GM13976 (cell line): ENCODE results near the gene HES4.

Experiments
- DNase-seq: peaks from one replicate; pipeline ENCODE4 v3.0.0; 2012; ENCODE audit warnings: low spot score
- in situ Hi-C: fragments of 300-500 bp; cut with MboI; formaldehyde crosslinking; loops from one replicate; pipeline ENCODE4 v1.12.0; 2022; ENCODE audit warnings: low sequenced_read_pairs, mixed read lengths, inconsistent platforms; ENCODE audit not compliant: unreplicated experiment
- TF ChIP-seq, protein P1 (sequence below): IDR thresholded peaks from 2 replicates; pipeline ENCODE4 v1.5.1; 2012; ENCODE audit warnings: borderline replicate concordance, mild to moderate bottlenecking; ENCODE audit not compliant: insufficient read depth; ENCODE audit errors: extremely low read depth, missing control alignments, control extremely low read depth

HES4 gene

DNA sequence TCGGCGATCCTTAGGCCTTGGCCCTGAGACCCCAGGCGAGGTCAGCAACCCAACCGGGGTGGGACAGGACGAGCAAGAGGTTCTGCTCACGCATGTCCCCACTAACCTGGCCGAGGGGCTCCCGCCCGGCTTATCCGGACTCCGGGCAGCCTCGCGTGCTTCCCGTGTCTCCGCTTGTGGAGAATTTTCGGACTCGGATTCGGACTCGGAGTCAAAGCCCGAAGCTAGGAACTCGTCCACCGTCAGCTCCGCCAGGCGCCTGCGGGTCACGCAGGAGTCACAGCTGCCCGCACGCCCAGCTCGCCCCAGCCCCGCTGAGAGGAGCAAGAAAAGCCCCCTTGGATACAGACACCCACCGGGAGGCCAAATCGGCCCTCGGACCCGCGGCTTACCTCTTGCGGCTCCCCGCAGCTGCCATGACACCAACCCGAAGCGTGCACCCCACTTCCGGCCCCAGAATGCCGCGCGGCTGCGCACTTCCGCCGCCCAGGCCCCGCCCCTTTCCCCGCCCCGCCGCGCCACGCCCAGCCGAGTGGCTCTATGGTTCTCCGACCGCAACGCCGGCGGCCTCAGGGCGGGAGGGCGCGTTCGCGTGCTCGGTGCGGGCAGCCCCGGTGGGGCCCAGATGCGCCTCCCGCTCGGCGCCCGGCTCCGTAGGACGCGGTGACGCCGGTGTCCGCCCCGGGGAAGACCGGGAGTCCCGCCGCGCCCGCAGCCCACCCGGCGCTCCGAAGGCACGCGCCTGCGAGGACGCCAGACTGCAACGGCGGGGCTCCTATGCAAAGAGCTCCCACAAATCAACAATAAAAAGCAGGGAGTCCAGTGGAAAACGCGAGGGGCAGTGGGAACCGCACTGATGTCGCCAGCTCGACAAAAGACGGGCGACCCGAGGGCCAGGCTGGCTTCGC, 40.8 kb downstream of the HES4 start, which contains the start of gene NOC2L:
TSS of gene NOC2L (minus strand) at position 434 of the 908 bp plus-strand sequence. CDS start at position 418, 16 bp downstream.
- in situ Hi-C loops: no loop called here
- TF ChIP-seq, protein P1, sequence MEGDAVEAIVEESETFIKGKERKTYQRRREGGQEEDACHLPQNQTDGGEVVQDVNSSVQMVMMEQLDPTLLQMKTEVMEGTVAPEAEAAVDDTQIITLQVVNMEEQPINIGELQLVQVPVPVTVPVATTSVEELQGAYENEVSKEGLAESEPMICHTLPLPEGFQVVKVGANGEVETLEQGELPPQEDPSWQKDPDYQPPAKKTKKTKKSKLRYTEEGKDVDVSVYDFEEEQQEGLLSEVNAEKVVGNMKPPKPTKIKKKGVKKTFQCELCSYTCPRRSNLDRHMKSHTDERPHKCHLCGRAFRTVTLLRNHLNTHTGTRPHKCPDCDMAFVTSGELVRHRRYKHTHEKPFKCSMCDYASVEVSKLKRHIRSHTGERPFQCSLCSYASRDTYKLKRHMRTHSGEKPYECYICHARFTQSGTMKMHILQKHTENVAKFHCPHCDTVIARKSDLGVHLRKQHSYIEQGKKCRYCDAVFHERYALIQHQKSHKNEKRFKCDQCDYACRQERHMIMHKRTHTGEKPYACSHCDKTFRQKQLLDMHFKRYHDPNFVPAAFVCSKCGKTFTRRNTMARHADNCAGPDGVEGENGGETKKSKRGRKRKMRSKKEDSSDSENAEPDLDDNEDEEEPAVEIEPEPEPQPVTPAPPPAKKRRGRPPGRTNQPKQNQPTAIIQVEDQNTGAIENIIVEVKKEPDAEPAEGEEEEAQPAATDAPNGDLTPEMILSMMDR: no peak
- DNase-seq: peak; percentile 97

DNA sequence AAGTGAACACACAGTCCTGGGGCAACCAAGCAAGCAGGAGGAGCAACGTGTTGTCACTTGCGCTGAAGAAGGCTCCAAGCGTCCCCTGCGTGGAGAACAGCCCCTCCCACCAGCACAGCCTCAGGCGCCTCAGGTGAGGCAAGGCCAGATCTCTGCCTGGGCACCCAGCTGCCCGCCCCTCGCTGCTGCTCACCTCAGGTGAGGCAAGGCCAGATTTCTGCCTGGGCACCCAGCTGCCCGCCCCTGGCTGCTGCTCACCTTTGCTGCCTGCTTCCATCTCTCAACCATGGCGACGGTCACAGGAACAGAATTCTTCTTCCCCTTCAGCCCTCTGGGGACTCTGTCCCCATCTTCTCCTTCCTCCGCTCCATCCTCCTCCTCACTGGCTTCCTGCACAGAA, 43.3 kb downstream of the HES4 start:
- in situ Hi-C loops: no loop called here
- no peak for DNase-seq
- TF ChIP-seq, protein P1: no peak

DNA sequence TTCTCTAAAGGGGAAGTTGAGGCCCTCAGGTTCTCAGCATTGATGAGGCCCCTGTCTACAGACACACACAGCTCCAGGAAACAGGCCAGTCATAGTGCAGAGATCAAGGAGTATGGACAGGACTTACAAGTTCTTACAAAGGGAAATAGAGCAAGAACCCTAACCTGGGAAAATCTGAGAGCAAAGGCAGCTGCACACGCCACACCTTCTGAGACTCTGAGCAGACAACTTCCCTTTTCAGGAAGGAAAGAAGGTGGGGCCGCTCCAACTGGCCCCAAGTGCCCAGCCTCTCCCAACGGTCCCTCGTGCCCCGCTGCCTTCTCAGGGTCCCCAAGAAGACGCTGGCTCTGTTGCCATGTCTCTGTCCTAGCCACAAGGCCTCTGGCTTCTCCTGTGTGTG, 44.4 kb downstream of the HES4 start:
- DNase-seq: no peak
- TF ChIP-seq, protein P1: no peak
- in situ Hi-C loops: no loop called here

DNA sequence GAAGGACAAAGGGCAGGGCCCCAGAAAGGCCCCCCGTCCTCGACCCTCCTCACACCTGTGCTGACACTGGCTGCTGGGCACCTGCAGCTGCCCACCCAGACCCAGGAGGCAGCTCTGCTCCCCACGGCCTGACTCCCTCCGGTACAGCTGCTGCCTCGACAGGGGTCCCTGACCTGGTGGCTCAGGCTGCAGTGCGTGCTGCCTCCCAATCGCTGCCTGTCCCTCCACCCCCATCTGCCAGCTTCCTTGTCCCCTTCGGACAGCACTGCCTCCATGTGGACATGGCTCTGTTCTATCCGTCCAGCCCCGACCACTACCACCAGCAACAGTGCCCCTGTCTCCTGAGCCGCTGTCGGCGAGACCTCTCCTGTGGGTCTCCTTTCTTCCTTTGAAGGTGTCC, 45.0 kb downstream of the HES4 start:
- DNase-seq: no peak
- TF ChIP-seq, protein P1: no peak
- in situ Hi-C loops: no loop called here

DNA sequence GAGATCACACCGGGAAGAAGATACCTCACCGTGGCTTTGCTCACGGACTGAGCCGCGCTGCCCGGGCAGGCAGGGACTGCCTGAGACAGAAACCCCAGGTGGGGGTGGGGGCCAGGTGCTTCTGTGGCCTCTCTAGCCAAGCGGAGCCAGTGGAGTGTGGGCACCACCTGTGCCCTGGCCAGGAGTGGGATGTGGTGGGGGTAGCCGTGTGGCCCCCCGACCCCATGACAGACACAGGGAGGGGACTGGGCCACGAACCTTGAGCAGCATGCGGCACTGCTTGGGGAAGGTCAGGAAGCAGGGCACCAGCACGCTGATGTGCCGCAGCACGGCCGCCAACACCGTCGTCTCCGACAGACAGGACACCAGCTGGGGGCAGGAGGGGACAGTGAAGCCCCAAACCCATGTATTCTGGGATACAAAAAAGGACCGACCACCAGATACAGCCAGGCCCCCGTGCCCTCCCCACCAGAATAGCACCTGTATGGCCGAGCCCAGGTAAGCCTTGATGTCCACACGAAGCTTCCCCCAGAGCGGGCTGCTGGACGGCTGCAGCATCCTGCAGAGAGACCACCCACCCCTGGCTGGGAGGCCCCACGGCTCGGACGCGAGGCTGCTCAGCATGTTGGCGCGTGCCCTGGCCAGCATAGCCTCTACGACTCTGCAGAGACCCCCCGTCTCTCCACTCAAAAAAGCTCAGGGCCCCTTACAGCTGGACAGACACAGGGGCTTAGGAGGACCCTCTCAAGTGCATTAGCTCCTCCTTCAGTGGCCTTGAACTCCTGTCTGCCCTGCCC, 46.2 kb downstream of the HES4 start:
- no peak for DNase-seq
- in situ Hi-C loops: no loop called here
- TF ChIP-seq, protein P1: no peak

DNA sequence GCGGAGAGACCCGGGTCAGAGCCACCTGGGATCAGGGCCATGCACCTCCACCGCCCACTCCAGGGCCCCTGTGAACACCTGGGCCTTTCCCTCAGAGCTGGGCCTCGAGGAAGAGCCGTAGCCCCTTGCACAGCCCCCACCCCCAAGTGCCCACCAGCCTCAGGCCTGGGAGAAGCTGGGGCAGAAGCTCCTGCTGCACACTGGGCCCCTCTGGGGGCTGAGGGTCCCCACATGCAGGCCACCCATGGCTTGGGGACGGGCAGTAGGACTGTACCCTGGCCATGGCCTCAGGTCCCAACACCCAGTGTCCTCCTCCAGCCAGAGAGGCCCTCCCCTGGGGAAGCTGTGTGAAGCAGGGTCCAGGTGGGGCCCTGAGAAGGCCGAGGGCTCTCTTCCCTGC, 47.3 kb downstream of the HES4 start:
- DNase-seq: no peak
- TF ChIP-seq, protein P1: no peak
- in situ Hi-C loops: no loop called here
